HG03175 (cell line): ENCODE measurements around the gene SLC23A2.
A peak's percentile ranks its signal among the peaks of the same experiment; 100 is the strongest.

Experiments
- ATAC-seq: cut with Tn5 transposase; IDR thresholded peaks from one replicate; pipeline ENCODE4 v1.9.1; 2021; ENCODE audit warnings: mild to moderate bottlenecking, moderate library complexity; ENCODE audit not compliant: unreplicated experiment

Gene SLC23A2

GRCh38 chr20:4821590-4821989, 179.7 kb downstream of the SLC23A2 start:
- no peak for ATAC-seq

- ATAC-seq = no peak
Measured at GRCh38 chr20:4820806-4821518, 180.3 kb downstream of the SLC23A2 start.

- ATAC-seq = no peak
Measured at GRCh38 chr20:4819901-4820300, 181.4 kb downstream of the SLC23A2 start.

GRCh38 chr20:4817230-4817671, 184.1 kb downstream of the SLC23A2 start:
- no peak for ATAC-seq

GRCh38 chr20:4815628-4816027, 185.7 kb downstream of the SLC23A2 start:
- no peak for ATAC-seq

GRCh38 chr20:4814696-4815252, 186.5 kb downstream of the SLC23A2 start:
- ATAC-seq = peak; percentile 57

- peak; percentile 55 for ATAC-seq
Measured at GRCh38 chr20:4813863-4814695, 187.2 kb downstream of the SLC23A2 start.

- peak; percentile 27 for ATAC-seq
Measured at GRCh38 chr20:4813076-4813862, 188.0 kb downstream of the SLC23A2 start.

- no peak for ATAC-seq
Measured at GRCh38 chr20:4812641-4813075, 188.7 kb downstream of the SLC23A2 start.

GRCh38 chr20:4812216-4812615, 189.1 kb downstream of the SLC23A2 start:
- no peak for ATAC-seq

- ATAC-seq = no peak
Measured at GRCh38 chr20:4811661-4812181, 189.6 kb downstream of the SLC23A2 start.

GRCh38 chr20:4811257-4811656, 190.1 kb downstream of the SLC23A2 start:
- no peak for ATAC-seq

- no peak for ATAC-seq
Measured at GRCh38 chr20:4810426-4811019, 190.8 kb downstream of the SLC23A2 start.

GRCh38 chr20:4809707-4810106, 191.6 kb downstream of the SLC23A2 start:
- no peak for ATAC-seq

GRCh38 chr20:4808872-4809271, 192.4 kb downstream of the SLC23A2 start:
- ATAC-seq = no peak

- no peak for ATAC-seq
Measured at GRCh38 chr20:4805663-4806449, 195.5 kb downstream of the SLC23A2 start.

GRCh38 chr20:4802527-4802926, 198.8 kb downstream of the SLC23A2 start:
- ATAC-seq = no peak
